ENCODE measurements around the gene SPATA13. TPM values are rescaled to one million over a fixed set of nuclear protein-coding genes. Genes with fewer than 3 reads are reported as not detected.
"Not testable (repeated sequence)": the region's sequence is repeated elsewhere in the genome, so short reads cannot be mapped to it uniquely, and the experiment has no call there.

SPATA13 gene
- polyA plus RNA-seq: 100 to 1,000 TPM in 1 of 3 donors, 10 to 100 TPM in 2; 19.0 to 112 (median 65.6) TPM

DNA sequence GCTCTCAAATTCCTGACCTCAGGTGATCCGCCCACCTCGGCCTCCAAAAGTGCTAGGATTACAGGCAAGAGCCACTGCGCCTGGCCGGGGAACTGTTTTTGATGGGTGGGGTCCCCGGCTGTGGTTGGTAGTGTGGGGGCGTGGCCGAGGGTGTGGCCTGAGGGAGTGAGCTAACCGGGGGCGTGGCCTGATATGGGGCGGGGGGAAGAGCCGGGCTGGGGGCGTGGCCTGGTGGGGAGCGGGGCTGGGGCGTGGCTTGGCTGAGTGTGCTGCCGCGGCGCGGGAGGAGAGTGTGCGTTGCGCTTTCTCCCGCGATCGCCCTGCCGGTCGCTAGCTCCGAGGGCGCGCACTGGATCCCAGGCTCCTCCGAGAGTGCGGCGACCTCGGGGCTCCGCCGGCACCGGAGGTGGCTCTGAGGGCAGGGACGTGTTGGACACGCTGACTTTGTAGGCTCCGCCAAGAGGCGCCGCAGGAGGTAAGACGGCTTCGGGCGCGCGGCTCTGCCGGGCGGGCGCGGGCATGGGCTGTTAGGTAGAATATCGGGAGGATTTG is at the start of gene SPATA13:
Gene SPATA13, plus strand, starts transcription at position 263 of the 552 bp plus-strand sequence. CDS start 62,210 bp downstream, outside the sequence.
- peak within 1 kb of the TSS in 2 of 6 donors; percentile 7 to 20 for H3K27ac Mint-ChIP-seq
- peaks cover 3 to 16% (median 10%) of the 10 kb centered on the region in 3 donors for H3K27me3 Mint-ChIP-seq (ENCODE audit: low read depth in 3 of 3)
- H3K4me1 Mint-ChIP-seq: peaks cover 14% of the 10 kb centered on the region in 2 donors
- peak within 1 kb of the TSS; percentile 75 to 84 (median 82) for H3K4me3 Mint-ChIP-seq
- peak; percentile 83 to 88 (median 85) for DNase-seq
- no peaks in the 10 kb centered on the region for H3K36me3 Mint-ChIP-seq
- H3K9me3 Mint-ChIP-seq: no peaks in the 10 kb centered on the region

DNA sequence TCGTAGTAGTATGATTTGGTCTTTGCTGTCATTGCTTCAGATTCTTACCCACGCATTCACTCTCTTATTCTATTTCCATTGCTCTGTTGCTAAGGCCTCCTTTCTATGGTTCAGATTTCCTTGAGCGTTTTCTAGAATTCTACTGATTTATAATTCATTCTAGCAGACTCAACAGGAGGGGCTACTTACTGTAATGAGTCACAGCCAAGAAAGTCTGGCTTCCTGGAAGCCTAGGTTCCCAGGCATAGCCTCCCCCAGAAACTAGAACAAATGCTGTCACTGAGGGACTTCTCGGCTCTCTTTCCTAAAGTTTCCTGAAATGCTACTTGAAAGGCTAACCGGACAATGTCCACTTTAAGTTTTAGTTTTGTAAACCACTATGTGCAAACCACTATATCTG is 47.7 kb upstream of the SPATA13 start:
- no peak for DNase-seq
- no peak overlapping the region for H3K27ac Mint-ChIP-seq
- peaks cover 2 to 3% (median 2%) of the 10 kb centered on the region in 3 donors for H3K27me3 Mint-ChIP-seq (ENCODE audit: low read depth in 3 of 3)
- H3K4me3 Mint-ChIP-seq: no peak overlapping the region
- peaks cover 0 to 3% (median 0%) of the 10 kb centered on the region in 6 donors for H3K9me3 Mint-ChIP-seq
- no peaks in the 10 kb centered on the region for H3K36me3 Mint-ChIP-seq
- no peaks in the 10 kb centered on the region for H3K4me1 Mint-ChIP-seq

DNA sequence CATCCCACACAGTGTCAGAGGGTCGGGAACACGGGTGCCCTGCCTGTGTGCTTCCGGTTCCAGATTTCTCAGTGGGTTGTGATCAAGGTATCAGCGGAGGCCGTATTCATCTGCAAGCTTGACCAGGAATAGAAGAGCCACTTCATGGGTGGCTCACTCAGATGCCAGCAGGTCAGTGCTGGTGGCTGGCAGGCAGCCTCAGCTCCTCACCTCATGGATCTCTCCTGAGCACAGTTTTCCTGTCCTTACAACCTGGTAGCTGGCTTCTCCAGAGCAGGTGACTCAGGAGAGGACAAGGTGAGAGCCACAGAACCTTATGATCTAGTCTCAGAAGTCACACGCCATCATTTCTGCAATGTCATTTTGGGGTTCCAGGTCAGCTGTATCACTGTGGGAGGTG is 44.8 kb upstream of the SPATA13 start:
- H3K9me3 Mint-ChIP-seq: peaks cover 0 to 3% (median 0%) of the 10 kb centered on the region in 6 donors
- H3K36me3 Mint-ChIP-seq: no peaks in the 10 kb centered on the region
- H3K27ac Mint-ChIP-seq: no peak overlapping the region
- H3K27me3 Mint-ChIP-seq (ENCODE audit: low read depth in 3 of 3): peaks cover 0 to 2% (median 2%) of the 10 kb centered on the region in 3 donors
- H3K4me1 Mint-ChIP-seq: no peaks in the 10 kb centered on the region
- no peak overlapping the region for H3K4me3 Mint-ChIP-seq
- no peak for DNase-seq

DNA sequence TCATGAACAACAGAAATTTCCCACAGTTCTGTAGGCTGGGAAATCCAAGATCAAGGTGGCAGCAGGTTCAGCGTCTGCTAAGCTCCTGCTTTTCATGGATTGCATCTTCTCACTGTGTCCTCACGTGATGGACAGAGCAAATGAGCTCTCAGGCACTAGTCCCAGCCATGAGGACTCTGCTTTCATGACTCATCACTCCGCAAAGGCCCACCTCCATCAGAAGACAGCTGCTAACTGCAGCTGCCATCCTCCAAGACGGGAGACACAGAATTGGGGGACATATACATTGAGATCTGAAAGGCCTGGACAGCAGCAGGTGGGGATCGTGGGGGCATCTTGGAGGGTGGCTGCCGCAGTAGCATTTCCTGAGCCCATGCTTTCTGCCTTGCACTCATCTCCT is 44.4 kb upstream of the SPATA13 start:
- Mint-ChIP-seq H3K4me3 (no peak overlapping the region), H3K27ac (no peak overlapping the region), H3K36me3 (no peaks in the 10 kb centered on the region), H3K27me3 (ENCODE audit: low read depth in 3 of 3) (peaks cover 0 to 2% (median 0%) of the 10 kb centered on the region in 3 donors), H3K9me3 (peaks cover 0 to 3% (median 0%) of the 10 kb centered on the region in 6 donors), H3K4me1 (no peaks in the 10 kb centered on the region)
- DNase-seq: no peak

DNA sequence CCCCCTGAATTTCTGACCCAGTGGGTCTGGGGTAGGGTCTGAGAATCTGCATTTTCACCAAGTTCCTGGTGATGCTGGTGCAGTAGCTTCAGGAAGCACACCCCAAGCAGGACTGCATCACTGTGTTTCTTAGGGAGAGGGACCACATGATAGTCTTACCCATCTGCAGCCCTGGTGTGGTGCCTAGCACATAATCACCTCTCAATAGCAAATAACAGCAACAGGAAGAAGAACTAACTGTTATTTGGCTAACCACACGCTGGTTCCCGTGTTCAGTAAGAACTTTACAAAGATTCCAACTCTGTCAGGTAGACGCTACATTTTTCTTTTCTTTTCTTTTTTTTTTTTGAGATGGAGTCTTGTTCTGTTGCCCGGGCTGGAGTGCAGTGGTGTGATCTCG is 41.9 kb upstream of the SPATA13 start:
- H3K27me3 Mint-ChIP-seq (ENCODE audit: low read depth in 3 of 3): peaks cover 0 to 8% (median 2%) of the 10 kb centered on the region in 3 donors
- DNase-seq: no peak
- H3K36me3 Mint-ChIP-seq: no peaks in the 10 kb centered on the region
- no peaks in the 10 kb centered on the region for H3K4me1 Mint-ChIP-seq
- H3K4me3 Mint-ChIP-seq: no peak overlapping the region
- no peak overlapping the region for H3K27ac Mint-ChIP-seq
- H3K9me3 Mint-ChIP-seq: no peaks in the 10 kb centered on the region

DNA sequence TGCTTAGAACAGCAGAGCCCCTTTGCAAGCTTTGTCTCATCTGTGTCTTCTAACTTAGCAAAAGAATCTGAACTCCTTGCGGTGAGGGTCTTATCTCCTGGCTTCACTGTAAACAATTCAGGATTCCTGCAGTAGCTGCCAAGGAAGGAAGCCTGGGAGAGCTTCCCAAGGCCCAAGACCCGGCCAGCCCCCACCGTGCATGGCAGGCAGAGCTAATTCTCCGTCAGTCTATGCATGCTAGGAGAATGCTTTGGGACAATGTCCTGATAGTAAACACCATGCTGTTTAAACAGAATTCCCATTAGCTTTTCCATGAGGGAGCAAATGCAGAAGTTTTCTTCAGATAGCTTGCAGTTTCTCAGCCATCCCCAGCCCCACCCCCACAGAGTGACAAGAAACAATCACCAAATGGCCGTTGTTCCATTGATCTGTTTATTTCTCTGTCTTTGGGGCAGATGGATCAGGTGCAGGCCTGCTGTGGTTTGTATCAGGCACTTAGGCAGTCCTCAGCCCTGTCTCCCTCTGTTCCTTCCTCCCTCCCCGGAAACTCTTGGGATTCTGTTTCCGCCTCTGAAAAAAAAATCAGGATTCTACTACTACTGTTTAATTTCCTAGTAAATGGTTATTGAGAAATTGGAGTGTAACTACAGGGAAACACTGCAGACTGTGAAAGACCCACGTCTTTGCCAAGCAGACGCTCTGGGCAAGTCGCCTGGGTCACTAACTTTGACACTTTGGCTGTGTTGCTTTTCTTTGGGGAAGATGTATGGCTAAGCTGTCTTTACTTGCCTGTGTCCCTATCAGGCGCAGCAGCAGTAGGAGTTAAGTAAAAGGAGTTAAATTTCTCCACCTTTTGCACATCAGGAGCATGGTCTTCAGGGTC is 40.7 kb upstream of the SPATA13 start:
- Mint-ChIP-seq H3K27me3 (ENCODE audit: low read depth in 3 of 3) (peaks cover 0 to 7% (median 2%) of the 10 kb centered on the region in 3 donors), H3K4me1 (no peaks in the 10 kb centered on the region), H3K9me3 (no peaks in the 10 kb centered on the region), H3K27ac (no peak overlapping the region), H3K36me3 (no peaks in the 10 kb centered on the region), H3K4me3 (no peak overlapping the region)
- no peak for DNase-seq

DNA sequence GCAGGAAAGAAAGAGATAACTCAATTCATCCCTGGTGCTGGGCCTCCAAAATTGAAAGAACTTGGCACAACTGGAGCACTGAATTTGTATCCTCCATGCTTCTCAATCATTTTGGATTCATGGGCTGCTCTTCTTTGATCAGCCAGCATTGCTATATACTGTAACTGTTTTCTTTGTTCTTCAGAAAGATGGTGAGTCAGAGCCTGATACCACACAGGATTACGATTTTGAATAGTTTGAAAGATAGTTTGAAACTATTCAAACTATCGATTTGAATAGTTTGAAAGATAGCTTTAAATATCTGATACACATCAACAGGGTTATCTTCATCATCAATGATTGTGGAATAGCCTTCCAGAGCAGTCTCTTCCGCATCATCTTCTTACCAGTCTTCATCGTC is 38.5 kb upstream of the SPATA13 start:
- not testable (repeated sequence) for H3K4me3 Mint-ChIP-seq; H3K27me3 Mint-ChIP-seq (ENCODE audit: low read depth in 3 of 3); H3K9me3 Mint-ChIP-seq; DNase-seq; H3K27ac Mint-ChIP-seq; H3K4me1 Mint-ChIP-seq; H3K36me3 Mint-ChIP-seq

DNA sequence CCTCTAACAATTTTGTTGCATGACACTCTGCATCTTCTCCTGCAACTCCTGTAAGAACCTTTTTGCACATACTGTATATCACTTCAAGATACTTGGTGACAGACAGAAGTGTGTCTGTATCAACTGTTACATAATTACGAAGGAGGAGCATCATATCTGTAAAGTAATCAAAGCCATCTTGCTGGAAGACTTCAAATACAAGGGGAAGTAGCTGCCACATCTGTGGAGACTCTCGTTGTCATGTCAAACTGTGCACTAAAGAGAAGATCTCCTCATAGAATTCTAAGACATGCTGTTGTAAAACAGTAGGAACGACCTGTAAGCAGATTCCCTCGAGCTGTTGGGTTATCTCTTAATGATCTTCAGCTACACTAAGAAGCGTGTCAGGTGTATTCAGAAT is 38.0 kb upstream of the SPATA13 start:
- no peaks in the 10 kb centered on the region for H3K4me1 Mint-ChIP-seq
- H3K27ac Mint-ChIP-seq: no peak overlapping the region
- H3K9me3 Mint-ChIP-seq: no peaks in the 10 kb centered on the region
- no peak for DNase-seq
- H3K27me3 Mint-ChIP-seq (ENCODE audit: low read depth in 3 of 3): peaks cover 2 to 9% (median 2%) of the 10 kb centered on the region in 3 donors
- H3K4me3 Mint-ChIP-seq: no peak overlapping the region
- H3K36me3 Mint-ChIP-seq: no peaks in the 10 kb centered on the region

DNA sequence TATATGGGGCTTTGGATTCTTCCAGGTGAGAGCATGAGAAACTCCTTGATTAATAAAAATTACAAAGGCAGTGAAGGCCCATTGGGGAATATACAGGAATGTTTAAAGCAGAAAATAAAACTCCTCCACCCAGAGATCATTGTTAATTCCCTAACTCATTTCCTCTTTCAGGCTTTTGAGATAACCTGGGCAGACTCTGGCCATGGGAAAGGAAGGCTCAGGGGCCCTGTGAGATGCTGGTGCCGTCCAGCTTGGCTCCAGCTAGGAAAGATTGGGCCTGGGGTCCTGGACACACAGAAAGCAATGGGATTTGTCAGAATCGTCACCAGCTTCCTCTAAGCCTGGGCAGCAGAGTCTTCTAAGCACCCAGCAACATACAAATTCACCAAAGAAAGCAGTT is 36.8 kb upstream of the SPATA13 start:
- Mint-ChIP-seq H3K27ac (no peak overlapping the region), H3K4me1 (no peaks in the 10 kb centered on the region), H3K9me3 (no peaks in the 10 kb centered on the region), H3K4me3 (no peak overlapping the region), H3K27me3 (ENCODE audit: low read depth in 3 of 3) (peaks cover 2 to 9% (median 2%) of the 10 kb centered on the region in 3 donors), H3K36me3 (no peaks in the 10 kb centered on the region)
- DNase-seq: no peak

DNA sequence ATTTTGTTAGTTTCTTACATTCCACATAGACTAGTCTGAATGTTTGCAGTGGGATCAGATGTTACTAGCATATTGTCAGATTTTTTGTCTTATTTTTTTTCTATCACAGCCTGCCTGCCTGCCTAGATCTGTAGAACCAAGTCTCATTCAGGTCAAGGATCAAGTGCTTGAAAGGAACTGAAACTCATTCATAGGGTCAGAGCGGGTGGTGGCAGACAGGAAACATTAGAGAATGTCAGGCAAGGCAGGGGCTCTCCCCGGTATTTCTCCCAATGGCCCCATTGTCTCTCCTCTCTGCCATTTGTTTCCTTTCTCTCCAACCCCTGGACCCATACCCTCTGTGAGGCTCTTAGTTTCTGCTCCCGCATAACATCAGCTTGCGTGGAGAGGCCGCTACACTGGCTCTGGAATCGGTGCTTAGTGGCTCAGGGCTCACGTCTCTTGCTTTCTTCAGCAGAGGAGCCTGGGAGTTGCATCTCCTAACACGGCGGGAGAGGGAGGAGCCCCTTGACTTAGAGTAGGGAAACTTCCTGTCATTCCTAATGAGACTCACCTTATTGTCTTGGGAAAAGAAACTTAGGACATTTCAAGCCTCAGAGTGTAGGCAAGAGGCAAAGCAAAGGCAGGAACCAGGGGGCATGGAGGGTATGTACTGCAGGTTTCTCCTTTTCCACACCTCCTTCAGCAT is 35.6 kb upstream of the SPATA13 start:
- H3K4me3 Mint-ChIP-seq: no peak overlapping the region

DNA sequence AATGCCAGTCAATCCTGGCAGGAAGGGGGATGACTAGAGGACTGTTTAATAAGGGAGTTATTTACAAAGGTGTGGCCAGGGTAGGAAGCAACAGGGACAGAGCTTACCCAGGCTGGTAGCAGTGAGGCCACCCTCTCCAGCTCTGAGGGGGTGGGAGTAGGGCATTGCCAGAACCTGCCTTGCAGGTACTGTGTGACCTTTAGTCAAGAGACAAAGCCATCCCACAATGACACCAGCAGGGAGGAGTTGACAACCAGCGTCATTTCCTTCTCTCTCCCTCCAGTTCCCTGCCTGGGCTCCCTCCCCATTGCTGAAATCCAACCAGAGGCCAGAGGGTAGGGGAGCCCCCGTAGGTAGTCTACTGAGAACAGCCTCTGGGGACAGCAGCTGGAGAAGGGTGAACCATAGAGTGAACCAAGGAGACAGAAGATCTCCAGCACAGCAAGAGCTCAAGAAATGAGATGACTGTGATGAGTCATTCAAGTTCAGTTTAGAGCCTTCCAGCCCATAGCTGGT is 33.3 kb upstream of the SPATA13 start:
- no peak for DNase-seq
- peaks cover 0 to 4% (median 4%) of the 10 kb centered on the region in 3 donors for H3K36me3 Mint-ChIP-seq
- peaks cover 3 to 12% of the 10 kb centered on the region in 2 donors for H3K4me1 Mint-ChIP-seq
- H3K9me3 Mint-ChIP-seq: peaks cover 0 to 12% (median 3%) of the 10 kb centered on the region in 6 donors
- H3K27me3 Mint-ChIP-seq (ENCODE audit: low read depth in 3 of 3): peaks cover 0 to 10% (median 10%) of the 10 kb centered on the region in 3 donors
- no peak overlapping the region for H3K4me3 Mint-ChIP-seq
- no peak overlapping the region for H3K27ac Mint-ChIP-seq

More for the DNA sequence above, 35.6 kb upstream of the SPATA13 start:
- Mint-ChIP-seq H3K9me3 (no peaks in the 10 kb centered on the region), H3K27ac (no peak overlapping the region), H3K36me3 (no peaks in the 10 kb centered on the region), H3K27me3 (ENCODE audit: low read depth in 3 of 3) (peaks cover 2 to 9% (median 4%) of the 10 kb centered on the region in 3 donors), H3K4me1 (peaks cover 0 to under 1% of the 10 kb centered on the region in 2 donors)
- no peak for DNase-seq

DNA sequence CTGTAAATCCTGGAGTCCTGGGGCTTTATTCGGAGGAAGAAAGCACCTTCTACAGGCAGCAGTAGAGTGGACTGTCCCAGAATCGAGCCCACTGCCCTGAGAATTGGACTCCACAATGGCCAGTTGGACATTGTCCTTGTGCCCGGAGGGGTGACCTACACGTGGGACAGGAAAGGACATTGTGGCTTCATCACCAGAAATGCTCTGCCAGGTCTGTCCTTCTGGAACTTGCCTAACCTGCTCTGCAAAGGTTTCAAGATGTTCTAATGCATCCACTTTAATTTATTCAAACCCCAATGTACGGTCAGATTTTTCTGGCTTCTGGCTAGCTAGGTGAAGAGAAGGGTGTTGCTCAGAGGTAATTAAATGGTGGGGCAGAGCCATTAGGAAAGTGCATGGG is 32.4 kb upstream of the SPATA13 start:
- H3K27me3 Mint-ChIP-seq (ENCODE audit: low read depth in 3 of 3): peaks cover 0 to 10% (median 7%) of the 10 kb centered on the region in 3 donors
- no peak overlapping the region for H3K27ac Mint-ChIP-seq
- no peak overlapping the region for H3K4me3 Mint-ChIP-seq
- no peak for DNase-seq
- peaks cover 0 to 13% (median 3%) of the 10 kb centered on the region in 6 donors for H3K9me3 Mint-ChIP-seq
- H3K4me1 Mint-ChIP-seq: peaks cover 3 to 12% of the 10 kb centered on the region in 2 donors
- peaks cover 0 to 4% (median 4%) of the 10 kb centered on the region in 3 donors for H3K36me3 Mint-ChIP-seq

DNA sequence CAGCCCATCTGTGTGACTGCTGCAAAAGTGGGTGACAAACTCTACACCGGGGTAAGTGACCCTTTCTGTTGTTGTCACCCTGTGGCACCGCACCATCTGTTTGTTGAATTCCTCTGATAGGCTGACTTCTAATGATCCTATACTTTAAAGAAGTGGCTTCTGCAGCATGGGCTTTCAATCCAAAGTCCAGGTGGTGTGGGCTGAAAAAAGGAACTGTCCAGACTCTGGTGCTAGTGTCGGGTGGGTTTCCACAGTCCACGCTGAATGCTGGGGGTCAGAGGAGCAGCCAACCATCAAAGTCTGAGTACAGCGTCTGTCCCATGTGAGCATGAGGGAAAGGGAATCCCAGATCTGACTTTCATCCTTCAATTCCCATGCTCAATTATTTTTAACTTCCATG is 31.6 kb upstream of the SPATA13 start:
- no peak overlapping the region for H3K4me3 Mint-ChIP-seq
- peaks cover 0 to 12% (median 6%) of the 10 kb centered on the region in 3 donors for H3K27me3 Mint-ChIP-seq (ENCODE audit: low read depth in 3 of 3)
- H3K4me1 Mint-ChIP-seq: peaks cover 3 to 12% of the 10 kb centered on the region in 2 donors
- H3K36me3 Mint-ChIP-seq: peaks cover 0 to 4% (median 4%) of the 10 kb centered on the region in 3 donors
- H3K27ac Mint-ChIP-seq: no peak overlapping the region
- peaks cover 0 to 13% (median 3%) of the 10 kb centered on the region in 6 donors for H3K9me3 Mint-ChIP-seq
- no peak for DNase-seq
